HG02884 (cell line): ENCODE measurements around the gene SLC9A8.

Experiments used
- ATAC-seq: cut with Tn5 transposase; IDR thresholded peaks from one replicate; pipeline ENCODE4 v1.9.1; 2021; ENCODE audit warnings: mild to moderate bottlenecking, moderate library complexity; ENCODE audit not compliant: unreplicated experiment

The SLC9A8 gene

DNA sequence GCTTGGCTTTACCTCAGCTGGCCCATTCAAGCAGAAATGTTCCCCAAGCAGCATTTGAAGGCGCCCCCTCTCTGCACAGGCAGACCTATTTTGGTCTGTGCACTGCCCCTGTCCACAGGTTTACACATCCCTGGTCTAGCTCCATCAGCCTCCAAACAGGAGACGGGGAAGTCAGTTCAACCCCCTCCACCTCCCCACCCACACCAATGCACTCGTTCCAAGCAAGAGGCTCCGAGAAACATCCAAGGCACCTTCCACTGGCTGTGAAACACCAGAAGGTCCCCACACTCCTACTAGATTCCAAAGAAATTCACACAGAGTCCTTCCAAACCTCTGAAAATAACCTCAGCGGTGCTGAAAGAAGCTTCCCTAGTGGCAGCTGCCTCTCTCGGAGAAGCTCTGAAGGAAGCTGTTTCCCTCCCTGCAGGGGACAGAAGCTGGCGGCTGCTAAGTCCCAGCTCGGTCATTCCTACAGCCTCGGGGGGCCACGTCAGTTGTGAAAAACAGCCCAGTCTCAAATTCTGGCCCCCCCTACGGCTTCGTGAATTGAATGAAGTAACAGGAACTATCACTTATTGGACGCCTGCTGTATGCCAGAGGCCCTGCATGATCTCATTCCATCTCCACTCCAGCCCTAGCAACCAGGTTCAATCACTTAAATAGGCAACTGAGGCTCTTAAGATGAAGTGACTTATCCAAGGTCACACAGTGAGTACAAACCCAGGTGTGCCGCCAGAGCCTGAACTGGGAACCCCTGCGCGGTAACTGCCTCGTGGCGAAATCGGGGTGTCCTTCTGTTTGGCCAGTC is 101.9 kb downstream of the SLC9A8 start:
- no peak for ATAC-seq

GRCh38 chr20:49915118-49915379 is 102.4 kb downstream of the SLC9A8 start:
- peak; percentile 20 for ATAC-seq

GRCh38 chr20:49915380-49916145 is 102.9 kb downstream of the SLC9A8 start, which contains the start of gene SPATA2:
SPATA2 (minus strand) TSS chr20:49915529; CDS start chr20:49908490, 7,039 bp downstream.
- peak; percentile 78 for ATAC-seq

DNA sequence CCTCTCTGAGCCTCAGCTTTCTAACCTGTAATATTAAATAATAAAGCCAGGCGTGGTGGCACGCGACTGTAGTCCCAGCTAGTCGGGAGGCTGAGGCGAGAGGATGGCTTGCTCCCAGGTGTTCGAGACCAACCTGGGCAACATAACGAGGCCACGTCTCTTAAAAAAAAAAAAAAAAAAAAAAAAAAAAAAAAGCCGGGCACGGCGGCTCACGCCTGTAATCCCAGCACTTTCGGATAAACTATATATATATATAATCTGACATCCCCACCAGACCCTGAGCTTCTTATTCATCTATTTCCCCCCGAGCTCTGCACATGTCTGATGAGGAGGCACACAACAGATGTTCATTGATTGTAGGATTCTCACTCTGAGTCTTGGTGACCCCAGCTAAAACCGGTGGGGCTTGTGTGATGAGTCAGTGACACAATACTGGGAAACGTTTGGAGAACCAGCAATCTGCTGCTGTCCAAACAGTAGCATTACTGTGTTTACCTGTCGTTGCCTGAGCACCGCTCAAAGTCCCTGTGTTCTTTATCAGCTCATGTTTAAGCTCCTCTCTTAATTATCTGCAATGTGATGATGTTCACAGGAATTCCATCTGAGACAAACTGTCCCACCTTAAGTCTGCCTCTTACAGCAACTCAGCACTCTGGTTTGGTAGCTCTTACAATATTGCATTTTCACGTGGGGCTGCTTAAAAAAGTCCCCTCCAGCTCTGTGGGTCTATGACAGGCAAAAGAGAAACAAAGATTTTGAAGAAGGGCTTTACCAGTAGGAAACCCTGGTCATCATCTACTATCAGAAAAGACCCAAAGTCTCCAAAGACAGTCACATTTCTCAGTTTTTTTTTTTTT is 103.7 kb downstream of the SLC9A8 start:
- ATAC-seq: no peak

GRCh38 chr20:49918446-49918845 is 105.8 kb downstream of the SLC9A8 start:
- ATAC-seq: no peak

- no peak for ATAC-seq
Observed at GRCh38 chr20:49919009-49919408, 106.4 kb downstream of the SLC9A8 start.

DNA sequence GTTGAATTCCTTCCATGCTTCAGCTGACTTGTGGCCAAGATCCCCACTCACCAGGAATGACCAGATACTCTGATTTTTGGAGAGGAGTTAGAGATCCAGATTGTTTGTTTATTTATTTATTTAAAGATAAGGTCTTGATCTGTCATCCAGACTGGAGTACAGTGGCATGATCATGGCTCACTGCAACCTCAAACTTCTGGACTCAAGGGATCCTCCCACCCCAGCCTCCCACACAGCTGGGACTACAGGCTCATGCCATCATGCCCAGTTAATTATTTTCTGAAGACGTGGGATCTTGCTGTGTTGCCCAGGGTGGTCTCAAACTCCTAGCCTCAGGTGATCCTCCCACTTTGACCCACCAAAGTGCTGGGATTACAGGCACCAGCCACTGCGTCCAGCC is 106.8 kb downstream of the SLC9A8 start:
- ATAC-seq: no peak

- ATAC-seq: no peak
Observed at GRCh38 chr20:49924247-49924646, 111.6 kb downstream of the SLC9A8 start.

DNA sequence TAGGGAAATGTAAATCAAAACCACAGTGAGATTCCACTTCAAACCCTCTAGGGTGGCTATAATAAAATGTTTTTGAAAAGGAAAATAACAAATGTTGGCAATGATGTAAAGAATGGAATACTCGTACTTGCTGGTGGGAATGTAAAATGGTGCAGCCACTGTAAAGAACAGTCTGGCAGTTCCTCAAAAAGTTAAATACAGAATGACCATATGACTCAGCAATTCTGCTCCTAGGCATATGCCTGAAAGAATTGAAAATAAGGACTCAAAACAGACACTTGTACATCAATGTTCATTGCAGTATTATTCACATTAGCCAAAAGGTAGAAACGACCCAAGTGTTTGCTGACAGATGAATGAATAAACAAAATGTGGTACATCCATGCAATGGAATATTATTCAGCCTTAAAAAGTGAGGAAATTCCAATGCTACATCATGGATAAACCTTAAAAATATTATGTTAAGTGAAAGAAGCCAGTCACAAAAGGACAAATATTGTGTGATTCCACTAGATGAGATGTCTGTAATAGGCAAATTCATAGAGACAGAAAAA is 113.3 kb downstream of the SLC9A8 start:
- ATAC-seq: no peak

- no peak for ATAC-seq
Observed at GRCh38 chr20:49928411-49929141, 115.9 kb downstream of the SLC9A8 start.

GRCh38 chr20:49929142-49929494 is 116.5 kb downstream of the SLC9A8 start:
- no peak for ATAC-seq

- no peak for ATAC-seq
Observed at GRCh38 chr20:49935746-49936152, 123.1 kb downstream of the SLC9A8 start.

DNA sequence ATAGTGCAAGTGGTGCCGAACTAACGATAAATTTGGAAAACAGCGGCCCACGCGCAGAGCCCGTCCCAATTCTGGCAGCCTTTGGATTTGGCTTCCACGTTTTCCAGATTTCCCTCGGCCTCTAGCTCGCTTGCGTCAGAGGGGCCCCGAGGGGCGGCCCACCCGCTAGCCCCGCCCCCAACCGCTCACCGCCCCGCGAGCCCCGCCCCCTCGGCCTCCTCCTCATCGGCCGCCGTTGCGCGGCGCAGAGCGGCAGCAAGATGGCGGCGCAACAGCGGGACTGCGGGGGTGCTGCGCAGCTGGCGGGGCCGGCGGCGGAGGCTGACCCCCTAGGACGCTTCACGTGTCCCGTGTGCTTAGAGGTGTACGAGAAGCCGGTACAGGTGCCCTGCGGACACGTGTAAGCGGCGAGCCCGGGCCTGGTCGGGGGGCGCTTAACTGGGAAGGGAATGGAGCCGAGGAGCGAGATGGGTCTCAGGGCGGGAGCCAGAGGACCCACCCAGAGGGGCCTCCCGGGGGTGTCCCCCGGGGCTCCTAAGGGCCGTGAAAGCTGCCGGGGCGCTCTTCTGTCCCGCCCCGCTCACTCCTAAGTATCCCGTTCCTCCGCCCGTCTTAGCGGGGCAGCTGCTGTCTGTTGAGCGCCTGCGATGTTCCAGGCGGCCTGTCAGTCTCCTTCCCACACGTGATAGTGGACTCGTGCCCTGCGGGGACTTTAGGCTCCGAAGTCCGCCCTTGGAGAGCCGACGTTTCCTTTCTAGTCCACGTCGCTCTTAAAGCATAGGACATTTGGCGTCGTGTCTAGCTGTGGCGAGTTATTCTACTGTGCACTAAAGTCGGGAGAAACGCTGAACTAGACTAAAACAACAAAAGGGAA is 123.8 kb downstream of the SLC9A8 start, which contains the start of gene RNF114:
TSS of gene RNF114 (plus strand) at position 245 of the 874 bp plus-strand sequence. CDS start at position 261, 16 bp downstream.
- peak; percentile 58 for ATAC-seq

- no peak for ATAC-seq
Observed at GRCh38 chr20:49937027-49937929, 124.7 kb downstream of the SLC9A8 start.

- no peak for ATAC-seq
Observed at GRCh38 chr20:49938173-49939163, 125.8 kb downstream of the SLC9A8 start.

GRCh38 chr20:49941456-49941855 is 128.8 kb downstream of the SLC9A8 start:
- ATAC-seq: no peak
